Muscle of leg (tissue), 11 donors: ENCODE data around the gene OSBPL10. TPM values are rescaled to one million over a fixed set of nuclear protein-coding genes. Genes with fewer than 3 reads are reported as not detected.
A peak's percentile ranks its signal among the peaks of the same experiment; 100 is the strongest.

Experiments used
- DNase-seq: peaks from one replicate; pipeline ENCODE4 v3.0.0; 2013
- H3K27ac ChIP-seq: one replicate; pipeline ENCODE4 v1.5.1; 2013; ENCODE audit warnings: mild to moderate bottlenecking, low read length, control low read depth
- H3K27me3 ChIP-seq: one replicate; pipeline ENCODE4 v1.6.1; 2013; ENCODE audit warnings: low read length; ENCODE audit not compliant: control insufficient read depth, insufficient read depth
- H3K36me3 ChIP-seq: one replicate; pipeline ENCODE4 v1.6.1; 2013; ENCODE audit warnings: low read length; ENCODE audit not compliant: control insufficient read depth, insufficient read depth
- H3K4me1 ChIP-seq: one replicate; pipeline ENCODE4 v1.6.1; 2013; ENCODE audit warnings: low read length; ENCODE audit not compliant: control insufficient read depth, insufficient read depth
- H3K4me3 ChIP-seq: one replicate; pipeline ENCODE4 v1.5.1; 2013; ENCODE audit warnings: low read length, control low read depth
- H3K9me3 ChIP-seq: replicated peaks from 2 replicates; pipeline ENCODE4 v1.6.1; 2013; ENCODE audit warnings: low read depth, low read length; ENCODE audit not compliant: control insufficient read depth
- WGBS: methylation state at CpG from one replicate; pipeline ENCODE4 v1.1.5; 2013; ENCODE audit warnings: missing lambda C conversion rate; ENCODE audit not compliant: insufficient coverage; 5-methylcytosine and 5-hydroxymethylcytosine counted together
- polyA plus RNA-seq, 8 donors: library from polyadenylated mRNA; unstranded; fragments of 120-200 nt; gene quantifications; one replicate each; pipeline versions ENCODE4 v1.2.1 to v1.2.3, GENCODE V29; 2013; ENCODE audit warnings: inconsistent platforms in 1 of 8, low replicate concordance in 1 of 8; ENCODE audit not compliant: insufficient read length in 8 of 8, insufficient read depth in 1 of 8
- total RNA-seq: library from RNA; stranded (reverse); fragments of 120-200 nt; gene quantifications from one replicate; pipeline ENCODE4 v1.2.4, GENCODE V29; 2013

The OSBPL10 gene
- total and polyA plus RNA-seq, 9 donors = 7.6 to 19.3 (median 13.7) TPM

GRCh38 chr3:31976302-31976701 lies 4.8 kb downstream of the OSBPL10 start:
- Histone ChIP-seq H3K36me3 (no peaks in the 10 kb centered on the region), H3K4me3 (no peak overlapping the region), H3K27me3 (peaks cover 6% of the 10 kb centered on the region), H3K9me3 (no peaks in the 10 kb centered on the region), H3K27ac (no peak overlapping the region), H3K4me1 (peaks cover 8% of the 10 kb centered on the region)
- DNase-seq = no peak
- no CpG with 5 or more reads among the region's 2 CpGs for WGBS

GRCh38 chr3:31974964-31975363 lies 6.1 kb downstream of the OSBPL10 start:
- peaks cover 3% of the 10 kb centered on the region for H3K4me1 ChIP-seq
- H3K9me3 ChIP-seq = no peaks in the 10 kb centered on the region
- DNase-seq = peak; percentile 90
- no CpG with 5 or more reads among the region's 5 CpGs for WGBS
- H3K27ac ChIP-seq = peak overlapping the region; percentile 69
- no peak overlapping the region for H3K4me3 ChIP-seq
- no peaks in the 10 kb centered on the region for H3K27me3 ChIP-seq
- no peaks in the 10 kb centered on the region for H3K36me3 ChIP-seq

GRCh38 chr3:31974471-31974870 lies 6.6 kb downstream of the OSBPL10 start:
- H3K4me1 ChIP-seq = peaks cover 2% of the 10 kb centered on the region
- no peaks in the 10 kb centered on the region for H3K27me3 ChIP-seq
- WGBS = no CpG with 5 or more reads among the region's 5 CpGs
- DNase-seq = peak; percentile 57
- no peaks in the 10 kb centered on the region for H3K9me3 ChIP-seq
- H3K4me3 ChIP-seq = no peak overlapping the region
- no peaks in the 10 kb centered on the region for H3K36me3 ChIP-seq
- H3K27ac ChIP-seq = peak overlapping the region; percentile 69

- 100% methylated on average over 1 of the region's 5 CpGs for WGBS
- no peak overlapping the region for H3K27ac ChIP-seq
- DNase-seq = no peak
These were observed 7.2 kb downstream of the OSBPL10 start for GRCh38 chr3:31973837-31974236.

GRCh38 chr3:31973081-31973480 lies 8.0 kb downstream of the OSBPL10 start:
- H3K4me3 ChIP-seq = no peak overlapping the region
- no peak overlapping the region for H3K27ac ChIP-seq
- DNase-seq = no peak
- peaks cover 7% of the 10 kb centered on the region for H3K4me1 ChIP-seq
- no peaks in the 10 kb centered on the region for H3K9me3 ChIP-seq
- no peaks in the 10 kb centered on the region for H3K36me3 ChIP-seq
- WGBS = 56% methylated on average over 3 of the region's 4 CpGs
- H3K27me3 ChIP-seq = no peaks in the 10 kb centered on the region

More at GRCh38 chr3:31973837-31974236, 7.2 kb downstream of the OSBPL10 start:
- Histone ChIP-seq H3K9me3 (no peaks in the 10 kb centered on the region), H3K36me3 (no peaks in the 10 kb centered on the region), H3K4me3 (no peak overlapping the region), H3K4me1 (peaks cover 7% of the 10 kb centered on the region), H3K27me3 (no peaks in the 10 kb centered on the region)

GRCh38 chr3:31971607-31972006 lies 9.5 kb downstream of the OSBPL10 start:
- Histone ChIP-seq H3K36me3 (no peaks in the 10 kb centered on the region), H3K27me3 (no peaks in the 10 kb centered on the region), H3K27ac (no peak overlapping the region), H3K4me1 (peaks cover 7% of the 10 kb centered on the region), H3K9me3 (no peaks in the 10 kb centered on the region), H3K4me3 (no peak overlapping the region)
- 100% methylated on average over 1 of the region's 3 CpGs for WGBS
- DNase-seq = no peak

GRCh38 chr3:31968927-31969418 lies 12.1 kb downstream of the OSBPL10 start:
- Histone ChIP-seq H3K27ac (peak overlapping the region; percentile 78), H3K27me3 (no peaks in the 10 kb centered on the region), H3K36me3 (no peaks in the 10 kb centered on the region), H3K4me1 (peaks cover 7% of the 10 kb centered on the region), H3K4me3 (no peak overlapping the region), H3K9me3 (no peaks in the 10 kb centered on the region)
- no CpG with 5 or more reads among the region's 6 CpGs for WGBS
- peak; percentile 85 for DNase-seq

- no CpG with 5 or more reads among the region's 2 CpGs for WGBS
- Histone ChIP-seq H3K36me3 (no peaks in the 10 kb centered on the region), H3K4me3 (no peak overlapping the region), H3K27ac (peak overlapping the region; percentile 78), H3K27me3 (no peaks in the 10 kb centered on the region), H3K9me3 (no peaks in the 10 kb centered on the region), H3K4me1 (peaks cover 7% of the 10 kb centered on the region)
- DNase-seq = peak; percentile 72
These were observed 12.6 kb downstream of the OSBPL10 start for GRCh38 chr3:31968369-31968926.

- WGBS = no CpG with 5 or more reads among the region's 2 CpGs
- DNase-seq = no peak
- Histone ChIP-seq H3K4me1 (peaks cover 7% of the 10 kb centered on the region), H3K36me3 (no peaks in the 10 kb centered on the region), H3K9me3 (no peaks in the 10 kb centered on the region), H3K27ac (peak overlapping the region; percentile 15), H3K4me3 (no peak overlapping the region), H3K27me3 (no peaks in the 10 kb centered on the region)
These were observed 13.5 kb downstream of the OSBPL10 start for GRCh38 chr3:31967592-31967991.

GRCh38 chr3:31966978-31967591 lies 14.0 kb downstream of the OSBPL10 start:
- Histone ChIP-seq H3K4me1 (peaks cover 7% of the 10 kb centered on the region), H3K9me3 (no peaks in the 10 kb centered on the region), H3K36me3 (no peaks in the 10 kb centered on the region), H3K27ac (no peak overlapping the region), H3K27me3 (no peaks in the 10 kb centered on the region), H3K4me3 (no peak overlapping the region)
- no CpG with 5 or more reads among the region's 4 CpGs for WGBS
- no peak for DNase-seq
